ENCODE measurements around the gene DCAF6.
"Not testable (repeated sequence)": the region's sequence is repeated elsewhere in the genome, so short reads cannot be mapped to it uniquely, and the experiment has no call there.

Gene DCAF6, protein sequence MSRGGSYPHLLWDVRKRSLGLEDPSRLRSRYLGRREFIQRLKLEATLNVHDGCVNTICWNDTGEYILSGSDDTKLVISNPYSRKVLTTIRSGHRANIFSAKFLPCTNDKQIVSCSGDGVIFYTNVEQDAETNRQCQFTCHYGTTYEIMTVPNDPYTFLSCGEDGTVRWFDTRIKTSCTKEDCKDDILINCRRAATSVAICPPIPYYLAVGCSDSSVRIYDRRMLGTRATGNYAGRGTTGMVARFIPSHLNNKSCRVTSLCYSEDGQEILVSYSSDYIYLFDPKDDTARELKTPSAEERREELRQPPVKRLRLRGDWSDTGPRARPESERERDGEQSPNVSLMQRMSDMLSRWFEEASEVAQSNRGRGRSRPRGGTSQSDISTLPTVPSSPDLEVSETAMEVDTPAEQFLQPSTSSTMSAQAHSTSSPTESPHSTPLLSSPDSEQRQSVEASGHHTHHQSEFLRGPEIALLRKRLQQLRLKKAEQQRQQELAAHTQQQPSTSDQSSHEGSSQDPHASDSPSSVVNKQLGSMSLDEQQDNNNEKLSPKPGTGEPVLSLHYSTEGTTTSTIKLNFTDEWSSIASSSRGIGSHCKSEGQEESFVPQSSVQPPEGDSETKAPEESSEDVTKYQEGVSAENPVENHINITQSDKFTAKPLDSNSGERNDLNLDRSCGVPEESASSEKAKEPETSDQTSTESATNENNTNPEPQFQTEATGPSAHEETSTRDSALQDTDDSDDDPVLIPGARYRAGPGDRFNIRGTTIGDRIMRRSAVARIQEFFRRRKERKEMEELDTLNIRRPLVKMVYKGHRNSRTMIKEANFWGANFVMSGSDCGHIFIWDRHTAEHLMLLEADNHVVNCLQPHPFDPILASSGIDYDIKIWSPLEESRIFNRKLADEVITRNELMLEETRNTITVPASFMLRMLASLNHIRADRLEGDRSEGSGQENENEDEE

DNA sequence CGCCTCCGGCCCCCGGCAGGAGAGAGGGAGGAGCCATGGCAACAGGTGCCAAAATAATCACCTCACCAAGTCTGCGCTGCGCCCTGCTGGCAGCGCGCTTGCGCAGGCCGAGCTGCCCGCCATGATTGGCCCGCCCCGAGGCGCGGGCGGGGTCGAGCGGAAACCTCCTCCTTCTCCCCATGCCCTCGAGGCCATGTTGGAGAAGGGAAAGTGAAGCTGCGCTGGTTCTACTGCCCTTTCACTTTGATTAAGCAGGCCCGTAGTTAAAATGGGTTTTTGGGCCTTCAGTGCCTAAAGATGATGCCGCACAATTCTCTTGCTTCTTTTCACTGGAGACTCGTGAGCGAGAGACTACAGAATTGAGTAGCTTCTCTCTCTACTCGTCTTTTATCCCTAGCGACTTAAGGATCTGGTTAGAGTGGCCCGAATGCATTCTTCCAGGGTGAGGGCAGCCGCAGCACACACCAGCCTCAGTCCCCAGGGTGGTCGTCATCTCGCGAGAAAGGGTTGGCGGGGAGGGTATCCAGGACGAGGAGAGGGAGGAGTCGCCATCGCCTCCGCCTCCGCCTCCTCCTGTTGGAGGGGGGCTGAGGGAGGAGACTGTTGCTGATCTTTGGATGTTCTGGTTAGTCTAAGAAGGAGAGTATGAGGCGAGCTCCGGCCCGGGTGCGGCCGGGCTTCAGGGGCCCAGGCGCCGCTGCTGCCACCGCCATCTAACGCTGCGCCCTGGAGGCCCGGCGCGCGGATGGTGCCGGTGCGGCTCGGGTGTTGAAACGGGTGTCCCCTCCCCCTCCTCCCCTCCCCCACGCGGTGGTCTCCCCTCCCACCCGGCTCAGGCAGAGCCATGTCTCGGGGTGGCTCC lies at the start of gene DCAF6:
DCAF6 (plus strand) TSS at position 616 of the 862 bp plus-strand sequence; CDS start at position 845, 229 bp downstream.
- peak within 1 kb of the TSS; percentile 57 to 100 (median 88) for H3K4me3 ChIP-seq
- H3K27ac ChIP-seq, result peak within 1 kb of the TSS; percentile 71 to 98 (median 95)

DNA sequence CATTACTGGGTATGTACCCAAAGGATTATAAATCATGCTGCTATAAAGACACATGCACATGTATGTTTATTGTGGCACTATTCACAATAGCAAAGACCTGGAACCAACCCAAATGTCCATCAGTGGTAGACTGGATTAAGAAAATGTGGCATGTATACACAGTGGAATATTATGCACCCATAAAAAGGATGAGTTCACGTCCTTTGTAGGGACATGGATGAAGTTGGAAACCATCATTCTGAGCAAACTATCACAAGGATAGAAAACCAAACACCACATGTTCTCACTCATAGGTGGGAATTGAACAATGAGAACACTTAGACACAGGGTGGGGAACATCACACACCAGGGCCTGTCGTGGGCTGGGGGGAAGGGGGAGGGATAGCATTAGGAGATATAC lies 49.3 kb upstream of the DCAF6 start:
- H3K27ac ChIP-seq, H3K4me3 ChIP-seq: not testable (repeated sequence)

DNA sequence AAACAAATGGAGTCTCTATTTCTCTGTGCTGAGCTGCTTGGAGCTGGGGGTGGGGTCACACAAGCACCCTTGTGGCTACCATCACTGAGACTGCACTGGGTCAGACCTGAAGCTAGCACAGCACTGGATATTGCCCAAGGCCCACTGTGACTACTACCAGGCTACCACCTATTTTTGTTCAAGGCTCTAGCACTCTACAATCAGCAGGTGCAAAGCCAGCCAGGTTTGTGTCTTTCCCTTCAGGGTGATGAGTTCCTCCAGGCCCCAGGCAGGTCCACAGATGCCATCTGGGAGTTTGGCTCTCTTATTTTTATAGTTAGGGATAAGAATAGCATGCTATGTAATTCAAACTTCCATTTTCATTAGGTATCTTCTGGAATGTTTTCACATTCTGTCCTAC lies 46.1 kb upstream of the DCAF6 start:
- Histone ChIP-seq H3K27ac (no peak overlapping the region), H3K4me3 (no peak overlapping the region)

DNA sequence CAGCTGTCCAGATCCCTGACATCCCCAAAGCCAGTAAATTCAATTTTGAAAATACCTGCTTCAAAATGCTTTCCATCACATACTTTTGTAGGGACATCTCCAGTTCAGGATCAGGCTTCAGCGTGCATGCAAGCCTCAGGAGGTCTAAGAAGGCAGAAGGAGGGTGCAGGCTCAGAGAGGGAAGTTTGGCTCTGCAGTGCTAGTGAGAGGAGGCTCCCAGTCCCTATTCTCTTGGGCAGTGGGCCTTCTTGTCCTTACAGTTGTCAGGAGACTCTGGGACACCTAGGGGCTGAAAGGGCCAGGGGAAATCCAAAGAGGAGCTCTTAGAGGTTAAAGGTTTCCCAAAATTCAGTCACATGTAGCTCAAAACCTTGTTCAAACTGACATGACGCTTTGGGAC lies 42.7 kb upstream of the DCAF6 start:
- Histone ChIP-seq H3K27ac (no peak overlapping the region), H3K4me3 (no peak overlapping the region)

- Histone ChIP-seq H3K27ac (no peak overlapping the region), H3K4me3 (no peak overlapping the region)
These were observed 37.8 kb upstream of the DCAF6 start for GRCh38 chr1:167898578-167899222.

GRCh38 chr1:167899253-167899681 lies 37.2 kb upstream of the DCAF6 start:
- H3K27ac ChIP-seq, result no peak overlapping the region
- no peak overlapping the region for H3K4me3 ChIP-seq

DNA sequence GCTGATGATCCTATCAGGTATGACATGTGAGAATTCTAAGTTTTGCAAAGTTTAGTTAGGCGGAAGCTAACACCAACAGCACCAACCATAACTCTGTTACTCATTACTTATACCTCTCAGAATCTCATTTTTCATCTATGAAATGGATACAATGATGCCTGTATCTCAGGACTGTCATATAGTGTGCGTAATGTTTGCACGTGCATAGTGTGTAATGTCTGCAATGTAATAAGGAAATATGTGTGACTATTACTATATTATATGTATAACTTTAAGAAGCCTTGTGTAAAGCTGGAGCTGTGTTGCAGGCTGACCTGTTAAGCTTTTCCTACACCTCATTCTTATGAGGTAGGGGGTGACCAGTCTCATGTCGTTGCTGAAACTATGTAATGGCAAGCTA lies 35.6 kb upstream of the DCAF6 start:
- Histone ChIP-seq H3K4me3 (no peak overlapping the region), H3K27ac (no peak overlapping the region)

GRCh38 chr1:167904652-167905130 lies 31.8 kb upstream of the DCAF6 start:
- Histone ChIP-seq H3K27ac (no peak overlapping the region), H3K4me3 (no peak overlapping the region)

- Histone ChIP-seq H3K4me3 (no peak overlapping the region), H3K27ac (no peak overlapping the region)
These were observed 31.3 kb upstream of the DCAF6 start for GRCh38 chr1:167905182-167905581.

GRCh38 chr1:167905671-167906070 lies 30.8 kb upstream of the DCAF6 start:
- H3K27ac ChIP-seq, result no peak overlapping the region
- H3K4me3 ChIP-seq, result no peak overlapping the region

DNA sequence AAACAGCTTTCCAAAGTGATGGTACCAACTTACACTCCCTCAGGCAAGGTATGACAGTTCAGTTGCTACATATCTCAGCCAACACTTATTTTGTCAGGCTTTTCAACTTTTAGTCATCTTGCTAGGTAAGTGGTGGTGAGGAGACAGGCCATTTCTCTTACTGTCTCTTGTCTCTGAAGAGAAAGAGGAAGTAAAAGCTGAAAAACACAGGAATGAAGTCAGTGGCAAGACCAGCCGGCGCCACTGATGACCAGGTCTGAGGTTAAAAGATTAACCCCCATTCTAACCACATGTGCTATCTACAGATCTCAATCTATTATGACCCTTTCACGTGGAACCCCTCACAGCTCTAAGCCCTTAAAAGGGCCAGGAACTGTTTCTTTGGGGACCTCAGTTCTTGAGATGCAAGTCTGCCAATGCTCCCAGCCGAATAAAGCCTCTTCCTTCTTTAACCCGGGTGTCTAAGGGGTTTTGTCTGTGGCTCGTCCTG lies 26.7 kb upstream of the DCAF6 start:
- Histone ChIP-seq H3K4me3 (no peak overlapping the region), H3K27ac (no peak overlapping the region)

GRCh38 chr1:167910530-167910929 lies 26.0 kb upstream of the DCAF6 start:
- Histone ChIP-seq H3K4me3 (no peak overlapping the region), H3K27ac (no peak overlapping the region)

- Histone ChIP-seq H3K4me3 (no peak overlapping the region), H3K27ac (peak overlapping the region in 2 of 21 experiments; percentile 26 to 43)
These were observed 25.1 kb upstream of the DCAF6 start for GRCh38 chr1:167911413-167911812.

DNA sequence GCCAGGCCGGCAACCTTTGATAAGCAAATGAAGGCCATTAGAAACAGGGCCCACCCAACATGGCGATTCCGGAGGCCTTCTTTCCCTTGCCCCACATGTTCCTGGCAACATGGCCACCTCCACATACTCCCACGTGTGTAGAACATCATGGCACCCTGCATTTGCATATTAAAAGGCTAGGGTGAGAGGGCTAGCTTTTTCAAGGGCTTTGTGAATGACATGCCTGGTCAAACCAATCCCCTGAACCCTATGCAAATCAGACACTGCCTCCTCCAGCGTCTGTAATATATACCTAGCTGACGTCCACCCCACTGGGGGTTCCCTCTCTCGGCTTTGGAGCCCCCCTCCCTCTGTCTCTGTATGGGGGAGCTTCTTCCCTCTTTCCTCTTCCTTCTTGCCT lies 24.2 kb upstream of the DCAF6 start:
- Histone ChIP-seq H3K4me3 (no peak overlapping the region), H3K27ac (no peak overlapping the region)

GRCh38 chr1:167913895-167914496 lies 22.5 kb upstream of the DCAF6 start, which contains the start of gene ADCY10:
Gene ADCY10, minus strand, starts transcription at chr1:167914134. Its CDS starts 8,994 bp downstream, at chr1:167905140.
- Histone ChIP-seq H3K27ac (no peak within 1 kb of the TSS), H3K4me3 (no peak within 1 kb of the TSS)

- no peak overlapping the region for H3K27ac ChIP-seq
- H3K4me3 ChIP-seq, result no peak overlapping the region
These were observed 20.9 kb upstream of the DCAF6 start for GRCh38 chr1:167915569-167915968.

DNA sequence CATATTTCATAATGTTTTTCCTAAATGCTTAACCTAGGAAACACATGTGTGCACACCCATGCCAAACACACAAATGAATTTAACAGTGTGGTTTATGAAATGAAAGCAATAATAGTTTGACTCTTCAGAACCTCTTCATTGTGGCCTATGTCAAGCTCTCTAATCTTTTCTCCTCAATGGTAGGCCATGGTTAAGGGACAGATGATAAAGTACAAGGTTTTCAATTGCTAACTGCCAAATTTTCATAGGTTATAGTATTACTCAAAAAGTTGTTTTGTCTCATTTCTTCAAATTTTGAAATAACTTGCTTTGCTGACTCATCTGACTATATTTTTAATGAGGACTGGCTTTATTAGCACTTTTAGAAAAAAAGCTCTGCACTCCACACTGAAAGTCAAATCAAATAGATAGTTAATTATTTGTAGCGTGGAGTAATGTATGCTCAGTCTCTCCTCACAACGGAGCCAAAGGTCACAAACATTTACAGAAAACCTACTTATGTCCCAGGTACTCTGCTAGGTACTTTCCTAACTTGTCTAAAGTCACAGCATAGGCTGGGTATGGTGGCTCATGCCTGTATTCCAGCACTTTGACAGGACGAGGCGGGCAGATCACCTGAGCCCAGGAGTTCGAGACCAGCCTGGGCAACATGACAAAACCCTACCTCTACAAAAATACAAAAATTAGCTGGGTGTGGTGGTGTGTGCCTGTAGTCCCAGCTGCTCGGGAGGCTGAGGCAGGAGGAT lies 19.5 kb upstream of the DCAF6 start:
- Histone ChIP-seq H3K27ac (no peak overlapping the region), H3K4me3 (no peak overlapping the region)

- Histone ChIP-seq H3K4me3 (no peak overlapping the region), H3K27ac (no peak overlapping the region)
These were observed 14.5 kb upstream of the DCAF6 start for GRCh38 chr1:167922023-167922422.
